OCI-LY3 (cell line): Measurements from ENCODE around the gene MRGPRX3.

Experiments used
- H2AFZ ChIP-seq: fragments of 200-600, 300-600 bp; shearing (Covaris generic); 2 replicates; pipeline ENCODE4 v1.6.0; 2014; ENCODE audit warnings: antibody characterized with exemption, low read depth, low read length
- H3K27ac ChIP-seq: fragments of 200-600, 300-600 bp; sonication (generic); 2 replicates; pipeline ENCODE4 v1.5.1; 2014; ENCODE audit warnings: mild to moderate bottlenecking, low read length, moderate library complexity, mixed read lengths
- H3K27me3 ChIP-seq: fragments of 200-600, 300-600 bp; sonication (generic); 2 replicates; pipeline ENCODE4 v1.6.1; 2014; ENCODE audit warnings: low read depth, low read length, mixed read lengths
- H3K36me3 ChIP-seq: fragments of 200-600, 300-600 bp; sonication (generic); replicated peaks from 2 replicates; pipeline ENCODE3; 2014; ENCODE audit warnings: low read depth, low read length, mixed read lengths
- H3K4me1 ChIP-seq: fragments of 300-600, 200-600 bp; sonication (generic); 2 replicates; pipeline ENCODE4 v1.6.1; 2014; ENCODE audit warnings: low read length, mixed read lengths
- H3K4me2 ChIP-seq: fragments of 200-600, 300-600 bp; sonication (generic); 2 replicates; pipeline ENCODE4 v1.6.1; 2014; ENCODE audit warnings: low read length, mixed read lengths
- H3K4me3 ChIP-seq: fragments of 300-600, 200-600 bp; sonication (generic); 2 replicates; pipeline ENCODE4 v1.5.1; 2014; ENCODE audit warnings: antibody characterized with exemption, mild to moderate bottlenecking, low read length, moderate library complexity
- H3K79me2 ChIP-seq: fragments of 300-600, 200-600 bp; shearing (Covaris generic); 2 replicates; pipeline ENCODE4 v1.6.1; 2014; ENCODE audit warnings: mild to moderate bottlenecking, low read length, mixed read lengths
- H3K9ac ChIP-seq: fragments of 300-600, 200-600 bp; shearing (Covaris generic); 2 replicates; pipeline ENCODE4 v1.6.0; 2014; ENCODE audit warnings: mild to moderate bottlenecking, low read length, moderate library complexity
- H3K9me3 ChIP-seq: fragments of 200-600, 300-600 bp; shearing (Covaris generic); 2 replicates; pipeline ENCODE4 v1.6.1; 2014; ENCODE audit warnings: low read length, mixed read lengths; ENCODE audit not compliant: insufficient read depth
- H4K20me1 ChIP-seq: fragments of 200-600, 300-600 bp; sonication (generic); 2 replicates; pipeline ENCODE4 v1.6.1; 2016; ENCODE audit warnings: low read length, mixed read lengths; ENCODE audit not compliant: insufficient read depth
- CTCF ChIP-seq: fragments of 200-600, 300-600 bp; sonication (generic); IDR thresholded peaks from 2 replicates; pipeline ENCODE4 v1.5.1; 2014; ENCODE audit warnings: antibody characterized with exemption, low read length, low read depth
- EZH2phosphoT487 ChIP-seq: fragments of 200-600 bp; shearing (Covaris generic); IDR thresholded peaks from 2 replicates; pipeline ENCODE4 v1.6.1; 2018; ENCODE audit warnings: antibody characterized with exemption, mixed run types, low read depth

The MRGPRX3 gene

GRCh38 chr11:18105802-18106574, 26.4 kb upstream of the MRGPRX3 start, which contains the start of gene SAAL1:
SAAL1 (minus strand) TSS chr11:18106082; CDS start chr11:18106041, 41 bp downstream.
- Histone ChIP-seq H4K20me1 (no peaks in the 10 kb centered on the region), H2AFZ (peak within 1 kb of the TSS; percentile 95), H3K9me3 (no peaks in the 10 kb centered on the region), H3K79me2 (peaks cover 34% of the 10 kb centered on the region), H3K4me3 (peak within 1 kb of the TSS; percentile 93), H3K9ac (peak within 1 kb of the TSS; percentile 89), H3K36me3 (peaks cover 21% of the 10 kb centered on the region), H3K27ac (peak within 1 kb of the TSS; percentile 21; the same call in 1 of the 2 replicates), H3K27me3 (0 out of 2 replicates have a peak, but pooled peaks cover 4% of the 10 kb centered on the region), H3K4me2 (peak within 1 kb of the TSS; percentile 67), H3K4me1 (peaks cover 24% of the 10 kb centered on the region)
- no peak for TF ChIP-seq EZH2phosphoT487
- TF ChIP-seq CTCF = peak; percentile 88

GRCh38 chr11:18106688-18107087, 25.7 kb upstream of the MRGPRX3 start:
- 0 out of 2 replicates have a peak, but pooled peaks cover 4% of the 10 kb centered on the region for H3K27me3 ChIP-seq
- peak overlapping the region; percentile 87 for H2AFZ ChIP-seq
- H3K9me3 ChIP-seq = no peaks in the 10 kb centered on the region
- no peak overlapping the region for H3K27ac ChIP-seq
- peaks cover 16% of the 10 kb centered on the region for H3K36me3 ChIP-seq
- H3K9ac ChIP-seq = no peak overlapping the region
- peak overlapping the region; percentile 67 for H3K4me2 ChIP-seq
- TF ChIP-seq CTCF = no peak
- TF ChIP-seq EZH2phosphoT487 = no peak
- peaks cover 32% of the 10 kb centered on the region for H3K79me2 ChIP-seq
- no peaks in the 10 kb centered on the region for H4K20me1 ChIP-seq
- H3K4me3 ChIP-seq = peak overlapping the region; percentile 93
- peaks cover 17% of the 10 kb centered on the region for H3K4me1 ChIP-seq

- TF ChIP-seq EZH2phosphoT487 (no peak), CTCF (no peak)
- Histone ChIP-seq H3K9me3 (no peaks in the 10 kb centered on the region), H4K20me1 (no peaks in the 10 kb centered on the region), H3K4me1 (peaks cover 14% of the 10 kb centered on the region), H2AFZ (no peak overlapping the region), H3K27ac (no peak overlapping the region), H3K4me2 (no peak overlapping the region), H3K4me3 (no peak overlapping the region), H3K27me3 (peaks cover 15% of the 10 kb centered on the region), H3K79me2 (peaks cover 25% of the 10 kb centered on the region), H3K9ac (no peak overlapping the region), H3K36me3 (peaks cover 2% of the 10 kb centered on the region)
These were observed 24.1 kb upstream of the MRGPRX3 start for GRCh38 chr11:18108254-18108653.

- Histone ChIP-seq H3K79me2 (no peaks in the 10 kb centered on the region), H4K20me1 (no peaks in the 10 kb centered on the region), H3K27ac (no peak overlapping the region), H3K36me3 (no peaks in the 10 kb centered on the region), H3K4me3 (no peak overlapping the region), H3K9me3 (no peaks in the 10 kb centered on the region), H2AFZ (no peak overlapping the region), H3K9ac (no peak overlapping the region), H3K4me2 (no peak overlapping the region), H3K27me3 (peaks cover 28% of the 10 kb centered on the region), H3K4me1 (peaks cover 4% of the 10 kb centered on the region; the same call in 1 of the 2 replicates)
- TF ChIP-seq EZH2phosphoT487 = no peak
These were observed 21.4 kb upstream of the MRGPRX3 start for GRCh38 chr11:18111005-18111404.
